NCI-H128 (cell line): ENCODE results near the gene EARS2.
"Not testable (repeated sequence)": the region's sequence is repeated elsewhere in the genome, so short reads cannot be mapped to it uniquely, and the experiment has no call there.

Experiments used
- DNase-seq: peaks from one replicate; lab custom pipeline; 2025; ENCODE audit not compliant: unreplicated experiment; lab: John Stamatoyannopoulos, UW

EARS2 gene

GRCh38 chr16:23484510-23485256, 72.5 kb downstream of the EARS2 start:
- DNase-seq: no peak

GRCh38 chr16:23483492-23483891, 73.7 kb downstream of the EARS2 start:
- not testable (repeated sequence) for DNase-seq

DNA sequence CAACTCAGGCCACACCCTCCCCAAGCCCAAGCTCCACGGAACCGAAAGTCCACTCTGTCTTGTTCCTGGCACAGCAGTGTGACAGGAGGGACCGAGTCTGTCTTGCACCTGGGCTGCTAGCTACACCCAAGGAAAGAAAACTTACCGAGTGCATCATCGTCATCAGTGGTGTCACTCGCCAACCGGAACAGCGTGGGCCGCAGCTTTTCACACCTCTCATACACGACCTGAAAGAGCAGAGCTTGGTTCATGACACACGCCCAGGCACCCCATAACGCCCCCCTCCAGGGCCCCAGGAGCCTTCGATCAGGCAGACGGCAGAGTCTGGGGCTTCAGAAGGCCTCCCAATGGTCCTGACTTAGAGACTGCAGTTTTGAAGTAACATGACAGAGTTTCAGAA, 74.4 kb downstream of the EARS2 start:
- DNase-seq: no peak

GRCh38 chr16:23480257-23480656, 76.9 kb downstream of the EARS2 start:
- DNase-seq: no peak

- no peak for DNase-seq
Measured at GRCh38 chr16:23479138-23479537, 78.0 kb downstream of the EARS2 start.

GRCh38 chr16:23478566-23478965, 78.6 kb downstream of the EARS2 start:
- no peak for DNase-seq

DNA sequence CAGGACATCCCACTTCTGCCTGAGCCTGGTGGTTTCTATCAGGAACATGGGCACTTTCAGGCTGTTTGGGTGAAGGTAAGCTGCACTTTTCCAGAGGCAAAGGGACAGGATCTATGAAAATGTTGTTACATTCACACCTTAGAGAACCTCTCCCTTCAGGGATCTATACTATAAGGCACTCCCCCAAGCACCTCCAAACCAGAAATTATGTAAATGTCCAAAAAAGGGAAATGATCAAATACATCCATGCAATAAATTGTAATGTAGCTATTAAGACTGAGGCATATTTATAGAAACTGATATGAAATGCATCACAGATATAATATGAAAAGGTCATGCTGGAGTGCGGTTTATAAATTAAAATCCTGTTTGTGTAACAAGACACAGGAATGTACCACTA, 80.9 kb downstream of the EARS2 start:
- no peak for DNase-seq
